Measurements from ENCODE around the gene SH3PXD2A.

The SH3PXD2A gene

GRCh38 chr10:103696411-103697145 is 158.8 kb downstream of the SH3PXD2A start (continued):
- no peak for TF ChIP-seq ZFP41 (tag by site-specific recombination; IDR thresholded peaks at IDR 0.05; ENCODE audit: borderline replicate concordance)
- peak; percentile 15; the same call in 1 of the 2 replicates for TF ChIP-seq WT1 (tag by site-specific recombination; IDR thresholded peaks at IDR 0.05)
- TF ChIP-seq KLF16 (tag by site-specific recombination; IDR thresholded peaks at IDR 0.05) = no peak
- TF ChIP-seq REPIN1 (tag by site-specific recombination; IDR thresholded peaks at IDR 0.05; ENCODE audit: low read depth) = no peak
- no peak for TF ChIP-seq ZNF664 (tag by site-specific recombination; IDR thresholded peaks at IDR 0.05)
- no peak for TF ChIP-seq PRDM6 (tag by site-specific recombination; IDR thresholded peaks at IDR 0.05)
- TF ChIP-seq ZSCAN5A (tag by site-specific recombination; IDR thresholded peaks at IDR 0.05) = no peak
- TF ChIP-seq ZBTB10 (tag by site-specific recombination; IDR thresholded peaks at IDR 0.05) = no peak
- no peak for TF ChIP-seq ZNF843 (tag by site-specific recombination; IDR thresholded peaks at IDR 0.05)
- TF ChIP-seq OSR2 (tag by site-specific recombination; IDR thresholded peaks at IDR 0.05) = peak; percentile 66
- TF ChIP-seq ZNF350 (tag by site-specific recombination; IDR thresholded peaks at IDR 0.05) = no peak

- no peaks in the 10 kb centered on the region; the same call in 1 of the 2 replicates for H3K4me1 ChIP-seq (ENCODE audit: control insufficient read depth, insufficient read depth, low read length)
- ChIA-PET POLR2A (no interaction called here), CTCF (interaction anchor here (0.6 to 1.5 kb wide), 4 partner anchors 9 to 159 kb away, joined by 3 to 6 read pairs (median 4); no protein-coding TSS in a partner anchor)
- H3K36me3 ChIP-seq (ENCODE audit: control insufficient read depth in 2 of 2, insufficient read depth in 1 of 2, low read length in 2 of 2) = no peaks in the 10 kb centered on the region
- H3K9me3 ChIP-seq (ENCODE audit: control insufficient read depth, insufficient read depth, low read depth, low read length) = no peaks in the 10 kb centered on the region
- H3K4me3 ChIP-seq (ENCODE audit: low read depth, low read length) = no peak overlapping the region
- no peak overlapping the region for H3K27ac ChIP-seq (ENCODE audit: extremely low read depth, low read depth, low read length)
- TF ChIP-seq ZNF692 (tag by site-specific recombination; IDR thresholded peaks at IDR 0.05) (no peak), ZBTB10 (tag by site-specific recombination; IDR thresholded peaks at IDR 0.05) (no peak), ZNF274 (IDR thresholded peaks at IDR 0.05; ENCODE audit: low read length) (no peak), ZNF274 (tag by site-specific recombination; IDR thresholded peaks at IDR 0.05; ENCODE audit: borderline replicate concordance) (no peak), ZNF121 (tag by site-specific recombination; IDR thresholded peaks at IDR 0.05) (no peak), ZNF292 (tag by site-specific recombination; IDR thresholded peaks at IDR 0.05; ENCODE audit: borderline replicate concordance, low read depth) (no peak), ZNF548 (tag by site-specific recombination; IDR thresholded peaks at IDR 0.05) (no peak), ZNF645 (tag by site-specific recombination; IDR thresholded peaks at IDR 0.05) (no peak), ZNF530 (tag by site-specific recombination; IDR thresholded peaks at IDR 0.05; ENCODE audit: low read depth) (no peak), KLF17 (tag by site-specific recombination; IDR thresholded peaks at IDR 0.05) (no peak), ZNF426 (tag by site-specific recombination; IDR thresholded peaks at IDR 0.05) (no peak), ZNF670 (tag by site-specific recombination; IDR thresholded peaks at IDR 0.05; ENCODE audit: low read depth) (no peak)
These were observed 159.3 kb downstream of the SH3PXD2A start for GRCh38 chr10:103696094-103696410.
